Suprapubic skin (tissue), 4 donors: ENCODE data around the gene MSRB1.

Source experiments
- EP300 ChIP-seq: sonication (generic); formaldehyde crosslinking; IDR thresholded peaks from one replicate; pipeline ENCODE4 v1.6.1; 2017; ENCODE audit warnings: antibody characterized with exemption
- POLR2A ChIP-seq, 2 donors: fragments of 450-650 bp; IDR thresholded peaks; one replicate each; pipeline ENCODE4 v1.6.1; 2017; ENCODE audit warnings: antibody characterized with exemption in 2 of 2, mild to moderate bottlenecking in 2 of 2, moderate library complexity in 2 of 2
- POLR2AphosphoS5 ChIP-seq, 3 donors: sonication (generic); formaldehyde crosslinking; IDR thresholded peaks; one replicate each; pipeline ENCODE4 v1.6.1; 2017; ENCODE audit warnings: antibody characterized with exemption in 3 of 3
- TF ChIP-seq, protein P1 (sequence below), 2 donors: fragments of 200-600 bp in 1 of 2; fragments of 450-650 bp in 1 of 2; sonication (generic) in 1 of 2; IDR thresholded peaks; one replicate each; pipeline ENCODE4 v1.5.1; 2016 to 2019; ENCODE audit warnings: antibody characterized with exemption in 2 of 2, mild to moderate bottlenecking in 1 of 2, moderate library complexity in 1 of 2

DNA sequence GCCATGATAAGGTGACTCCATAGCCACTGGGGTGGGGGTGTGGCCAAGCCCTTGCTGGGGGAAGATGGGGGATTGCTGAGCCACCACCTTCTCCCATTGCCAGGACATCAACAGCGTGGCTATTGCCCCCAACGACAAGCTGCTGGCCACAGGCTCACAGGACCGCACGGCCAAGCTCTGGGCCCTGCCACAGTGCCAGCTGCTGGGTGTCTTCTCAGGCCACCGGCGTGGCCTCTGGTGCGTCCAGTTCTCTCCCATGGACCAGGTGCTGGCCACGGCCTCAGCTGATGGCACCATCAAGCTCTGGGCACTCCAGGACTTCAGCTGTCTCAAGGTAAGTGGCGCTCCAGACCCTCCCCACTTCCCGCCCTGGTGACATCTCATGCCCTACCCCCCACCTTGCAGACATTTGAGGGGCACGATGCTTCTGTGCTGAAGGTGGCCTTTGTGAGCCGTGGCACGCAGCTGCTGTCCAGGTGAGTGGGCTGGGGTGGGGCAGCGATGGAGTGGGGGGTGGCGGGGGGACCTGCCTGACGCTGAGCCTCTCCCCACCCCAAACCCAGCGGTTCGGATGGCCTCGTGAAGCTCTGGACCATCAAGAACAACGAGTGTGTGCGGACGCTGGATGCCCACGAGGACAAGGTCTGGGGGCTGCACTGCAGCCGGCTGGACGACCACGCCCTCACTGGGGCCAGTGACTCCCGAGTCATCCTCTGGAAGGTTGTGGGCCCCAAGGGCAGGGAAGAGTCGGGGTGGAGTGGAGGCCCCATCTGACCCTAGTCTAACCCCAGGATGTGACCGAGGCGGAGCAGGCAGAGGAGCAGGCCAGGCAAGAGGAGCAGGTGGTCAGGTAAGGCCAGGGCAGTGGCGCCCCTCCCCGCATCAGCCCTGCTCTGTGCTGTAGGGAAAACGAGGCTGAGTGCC, 34.2 kb upstream of the MSRB1 start:
- TF ChIP-seq POLR2AphosphoS5 (IDR thresholded peaks at IDR 0.05): no peak
- no peak for TF ChIP-seq POLR2A (IDR thresholded peaks at IDR 0.05)
- TF ChIP-seq, protein P1, sequence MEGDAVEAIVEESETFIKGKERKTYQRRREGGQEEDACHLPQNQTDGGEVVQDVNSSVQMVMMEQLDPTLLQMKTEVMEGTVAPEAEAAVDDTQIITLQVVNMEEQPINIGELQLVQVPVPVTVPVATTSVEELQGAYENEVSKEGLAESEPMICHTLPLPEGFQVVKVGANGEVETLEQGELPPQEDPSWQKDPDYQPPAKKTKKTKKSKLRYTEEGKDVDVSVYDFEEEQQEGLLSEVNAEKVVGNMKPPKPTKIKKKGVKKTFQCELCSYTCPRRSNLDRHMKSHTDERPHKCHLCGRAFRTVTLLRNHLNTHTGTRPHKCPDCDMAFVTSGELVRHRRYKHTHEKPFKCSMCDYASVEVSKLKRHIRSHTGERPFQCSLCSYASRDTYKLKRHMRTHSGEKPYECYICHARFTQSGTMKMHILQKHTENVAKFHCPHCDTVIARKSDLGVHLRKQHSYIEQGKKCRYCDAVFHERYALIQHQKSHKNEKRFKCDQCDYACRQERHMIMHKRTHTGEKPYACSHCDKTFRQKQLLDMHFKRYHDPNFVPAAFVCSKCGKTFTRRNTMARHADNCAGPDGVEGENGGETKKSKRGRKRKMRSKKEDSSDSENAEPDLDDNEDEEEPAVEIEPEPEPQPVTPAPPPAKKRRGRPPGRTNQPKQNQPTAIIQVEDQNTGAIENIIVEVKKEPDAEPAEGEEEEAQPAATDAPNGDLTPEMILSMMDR (IDR thresholded peaks at IDR 0.05): no peak
- TF ChIP-seq EP300: no peak
